Hematopoietic multipotent progenitor cell (in vitro differentiated cells): ENCODE results near the gene CYP4B1. TPM values are rescaled to one million over a fixed set of nuclear protein-coding genes. Genes with fewer than 3 reads are reported as not detected.
"Not testable (repeated sequence)": the region's sequence is repeated elsewhere in the genome, so short reads cannot be mapped to it uniquely, and the experiment has no call there.

Source experiments
- DNase-seq, 3 donors: peaks; one replicate each; pipeline ENCODE4 v3.0.0-alpha.2; 2011 to 2015; ENCODE audit warnings: low read depth in 2 of 3, low spot score in 2 of 3
- total RNA-seq: library from RNA; depleted of rRNA; stranded (reverse); fragments of >200 nt; gene quantifications from one replicate; pipeline ENCODE4 v1.2.3, GENCODE V29; 2012

CYP4B1 gene
- total RNA-seq, 1 donor = not detected

DNA sequence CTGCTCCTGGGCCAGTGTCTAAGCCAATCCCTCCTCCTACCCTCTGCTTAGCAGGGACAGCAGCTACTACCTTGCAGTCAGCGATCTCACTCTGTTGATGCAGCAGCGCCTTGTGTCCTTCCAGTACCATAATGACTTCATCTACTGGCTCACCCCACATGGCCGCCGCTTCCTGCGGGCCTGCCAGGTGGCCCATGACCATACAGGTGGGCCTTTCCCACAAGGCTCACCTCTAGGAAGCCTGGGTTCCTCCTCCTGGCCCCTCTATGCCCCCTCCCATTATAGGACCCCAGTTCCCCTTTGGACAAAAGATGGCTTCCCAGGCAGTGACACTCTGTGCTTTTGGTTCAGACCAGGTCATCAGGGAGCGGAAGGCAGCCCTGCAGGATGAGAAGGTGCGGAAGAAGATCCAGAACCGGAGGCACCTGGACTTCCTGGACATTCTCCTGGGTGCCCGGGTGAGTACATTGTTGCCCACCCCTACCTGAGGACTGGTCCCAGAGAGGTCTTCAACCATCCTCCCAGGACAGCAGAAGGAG is 15.1 kb downstream of the CYP4B1 start:
- DNase-seq = no peak

DNA sequence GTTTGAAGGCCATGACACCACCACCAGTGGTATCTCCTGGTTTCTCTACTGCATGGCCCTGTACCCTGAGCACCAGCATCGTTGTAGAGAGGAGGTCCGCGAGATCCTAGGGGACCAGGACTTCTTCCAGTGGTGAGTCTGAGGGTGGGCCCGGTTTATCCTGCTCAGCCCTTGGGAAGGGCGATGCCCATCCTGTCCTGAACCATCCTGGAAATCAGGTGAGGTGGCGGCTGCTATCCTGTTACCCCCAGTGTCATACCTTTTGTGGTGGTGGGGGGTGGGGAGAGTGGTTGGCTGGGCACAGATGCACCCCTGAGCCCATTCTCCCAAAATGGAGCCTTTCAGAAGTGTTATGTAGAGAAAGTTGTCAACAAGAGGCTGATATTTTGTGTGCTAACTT is 16.3 kb downstream of the CYP4B1 start:
- DNase-seq = no peak

GRCh38 chr1:46816930-46817329 is 18.1 kb downstream of the CYP4B1 start:
- no peak for DNase-seq

GRCh38 chr1:46817814-46818213 is 19.0 kb downstream of the CYP4B1 start:
- no peak for DNase-seq

DNA sequence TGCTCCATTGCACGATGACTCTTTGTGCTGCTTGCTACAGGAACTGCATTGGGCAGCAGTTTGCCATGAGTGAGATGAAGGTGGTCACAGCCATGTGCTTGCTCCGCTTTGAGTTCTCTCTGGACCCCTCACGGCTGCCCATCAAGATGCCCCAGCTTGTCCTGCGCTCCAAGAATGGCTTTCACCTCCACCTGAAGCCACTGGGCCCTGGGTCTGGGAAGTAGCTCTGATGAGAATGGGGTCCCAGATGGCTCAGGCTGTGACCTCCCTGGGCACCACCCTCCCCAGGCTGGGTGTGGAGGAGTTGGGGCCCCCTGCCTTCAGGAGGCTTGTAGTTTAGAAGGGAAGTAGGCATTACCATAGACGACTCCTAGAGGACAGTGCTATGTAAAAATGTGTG is 19.7 kb downstream of the CYP4B1 start:
- DNase-seq = no peak

DNA sequence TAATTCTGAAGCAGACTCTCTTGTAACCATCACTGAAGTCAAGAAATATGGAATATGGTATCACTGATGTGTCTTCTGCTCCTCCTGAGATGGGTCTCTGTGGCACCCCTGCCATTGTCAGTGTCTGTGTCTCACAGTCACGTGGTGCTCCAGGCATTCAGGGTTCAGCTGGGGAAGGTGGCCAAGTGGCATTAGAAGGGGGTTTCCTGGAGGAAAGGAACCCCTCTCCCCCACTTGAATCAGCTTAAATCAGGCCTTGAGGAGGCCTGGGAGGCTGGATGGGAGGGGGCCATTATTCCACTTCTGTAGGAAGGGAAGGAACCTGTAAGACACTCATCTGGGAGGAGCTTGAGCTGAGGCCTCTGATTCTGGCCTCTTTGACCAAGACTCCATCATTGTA is 20.5 kb downstream of the CYP4B1 start:
- DNase-seq = no peak

DNA sequence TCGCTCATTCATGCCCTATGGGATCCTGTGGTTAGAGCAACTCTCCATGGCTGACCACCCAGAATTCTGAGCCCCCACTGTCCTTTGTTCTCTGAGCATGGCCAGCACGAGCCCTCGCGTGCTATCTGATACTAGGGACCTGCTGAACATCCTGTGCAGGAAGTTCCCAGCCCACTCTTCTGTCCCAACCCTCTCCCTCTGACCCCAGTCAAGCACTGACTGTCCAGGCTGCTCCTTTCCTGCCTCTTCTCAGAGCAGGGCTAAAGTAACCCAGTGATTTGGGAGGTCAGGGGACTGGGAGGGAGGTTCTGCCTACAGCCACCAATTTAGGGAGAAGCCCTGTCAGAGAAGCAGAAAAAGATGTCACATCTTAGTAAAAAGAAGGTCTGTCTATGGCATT is 21.2 kb downstream of the CYP4B1 start:
- DNase-seq = no peak

GRCh38 chr1:46820560-46821060 is 21.8 kb downstream of the CYP4B1 start:
- DNase-seq = no peak

DNA sequence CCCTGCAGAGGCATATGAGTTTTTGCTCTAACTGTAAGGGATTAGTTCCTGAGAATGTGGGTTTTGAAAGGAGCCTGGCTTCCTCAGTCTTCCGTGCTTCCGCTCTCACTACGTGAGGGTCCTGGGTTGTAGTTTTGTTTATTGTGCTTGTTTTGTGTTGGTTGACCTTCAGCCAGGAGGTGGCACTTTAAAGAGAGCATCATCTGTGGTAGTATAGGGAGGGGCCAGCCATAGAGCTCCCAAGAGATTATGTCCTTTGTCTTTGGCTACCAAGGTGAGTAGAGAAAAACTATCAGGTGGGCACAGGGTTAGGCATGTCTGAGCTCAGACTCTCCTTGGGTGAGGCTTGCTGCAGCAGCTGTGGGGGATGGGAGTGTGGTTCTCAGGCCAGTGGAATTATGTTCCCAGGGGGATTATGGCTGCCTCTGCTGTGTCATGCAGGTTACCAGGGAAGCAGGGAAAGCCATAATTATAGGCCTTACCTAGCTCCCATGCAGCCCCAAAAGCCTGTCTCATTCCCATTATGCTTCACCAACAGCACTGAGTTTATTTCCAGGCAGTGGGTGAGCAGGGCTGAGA is 23.5 kb downstream of the CYP4B1 start:
- no peak for DNase-seq

GRCh38 chr1:46823151-46823550 is 24.3 kb downstream of the CYP4B1 start:
- DNase-seq = no peak

DNA sequence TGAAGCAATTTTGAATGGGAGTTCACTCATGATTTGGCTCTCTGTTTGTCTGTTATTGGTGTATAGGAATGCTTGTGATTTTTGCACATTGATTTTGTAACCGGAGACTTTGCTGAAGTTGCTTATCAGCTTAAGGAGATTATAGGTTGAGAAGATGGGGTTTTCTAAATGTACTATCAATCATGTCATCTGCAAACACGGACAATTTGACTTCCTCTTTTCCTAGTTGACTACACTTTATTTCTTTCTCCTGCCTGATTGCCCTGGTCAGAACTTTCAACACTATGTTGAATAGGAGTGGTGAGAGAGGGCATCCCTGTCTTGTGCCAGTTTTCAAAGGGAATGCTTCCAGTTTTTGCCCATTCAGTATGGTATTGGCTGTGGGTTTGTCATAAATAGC is 28.0 kb downstream of the CYP4B1 start:
- DNase-seq = not testable (repeated sequence)

DNA sequence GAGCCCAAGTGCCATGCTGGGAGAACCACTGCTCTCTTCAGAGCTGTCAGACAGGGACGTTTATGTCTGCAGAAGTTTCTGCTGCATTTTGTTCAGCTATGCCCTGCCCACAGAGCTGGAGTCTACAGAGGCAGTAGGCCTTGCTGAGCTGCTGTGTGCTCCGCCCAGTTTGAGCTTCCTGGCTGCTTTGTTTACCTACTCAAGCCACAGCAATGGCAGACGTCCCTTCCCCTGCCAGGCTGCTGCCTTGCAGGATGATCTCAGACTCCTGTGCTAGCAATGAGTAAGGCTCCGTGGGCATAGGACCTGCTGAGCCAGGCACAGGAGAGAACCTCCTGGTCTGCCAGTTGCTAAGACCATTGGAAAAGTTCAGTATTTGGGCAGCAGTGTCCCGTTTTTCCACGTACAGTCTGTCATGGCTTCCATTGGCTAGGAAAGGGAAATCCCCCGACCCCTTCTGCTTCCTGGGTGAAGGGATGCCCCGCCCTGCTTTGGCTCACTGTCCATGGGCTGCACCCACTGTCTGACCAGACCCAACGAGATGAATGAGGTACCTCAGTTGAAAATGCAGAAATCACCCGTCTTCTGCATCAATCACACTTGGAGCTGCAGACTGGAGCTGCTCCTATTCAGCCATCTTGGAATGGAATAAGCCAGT is 31.9 kb downstream of the CYP4B1 start:
- no peak for DNase-seq

GRCh38 chr1:46835469-46835868 is 36.6 kb downstream of the CYP4B1 start:
- DNase-seq = not testable (repeated sequence)

- not testable (repeated sequence) for DNase-seq
Observed at GRCh38 chr1:46846386-46846785, 47.5 kb downstream of the CYP4B1 start.

DNA sequence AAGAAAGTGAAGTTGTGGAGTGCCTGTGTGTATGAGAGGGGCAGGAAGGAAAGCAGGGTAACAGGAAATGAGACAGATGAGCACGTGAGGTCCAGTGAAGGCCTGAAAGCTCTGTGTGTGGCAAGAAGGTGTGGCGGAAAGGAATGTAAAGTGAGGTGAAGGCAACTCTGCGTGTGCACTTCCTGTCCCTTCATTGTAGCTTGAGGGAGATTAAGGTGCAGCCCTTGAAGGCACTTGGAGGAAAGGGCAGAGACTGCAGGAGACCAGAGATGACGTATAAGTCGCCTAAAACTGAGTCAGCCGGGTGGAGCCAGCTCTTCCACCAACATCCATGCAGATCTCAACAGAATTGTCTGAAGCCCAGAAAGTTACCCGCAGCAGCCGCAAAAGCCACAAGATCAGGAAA is 58.8 kb downstream of the CYP4B1 start:
- DNase-seq = not testable (repeated sequence)

DNA sequence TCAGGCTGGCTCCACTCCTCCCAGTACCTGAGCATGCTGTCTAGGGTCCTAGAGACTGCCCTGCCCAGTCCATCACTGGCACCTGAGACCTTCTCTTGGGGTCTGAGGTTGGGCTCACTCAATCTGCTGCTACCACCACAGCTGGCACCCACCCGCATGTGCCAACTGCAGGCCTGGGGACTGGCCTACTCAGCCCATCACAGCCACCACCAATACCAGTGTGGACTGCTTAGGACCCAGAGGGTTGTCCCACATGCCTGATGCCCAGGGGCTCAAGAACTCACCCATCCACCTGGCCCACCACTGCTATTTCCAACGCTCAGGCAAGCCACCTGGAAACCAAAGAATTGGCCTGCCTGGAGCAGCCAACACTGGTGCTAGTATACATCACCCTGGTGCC is 63.5 kb downstream of the CYP4B1 start:
- DNase-seq = no peak

Other genes with a start within 250 kb of the CYP4B1 start
- gene KNCN, start 247.4 kb upstream of the CYP4B1 start, total RNA-seq = not detected
- gene MKNK1, start 194.8 kb upstream of the CYP4B1 start, total RNA-seq = 17.2 TPM
- 17.5 TPM for gene MOB3C, start 182.2 kb upstream of the CYP4B1 start, total RNA-seq
- 24.5 TPM for gene ATPAF1, start 130.7 kb upstream of the CYP4B1 start, total RNA-seq
- gene TEX38, start 127.2 kb upstream of the CYP4B1 start, total RNA-seq = not detected
- 29.6 TPM for gene EFCAB14, start 79.9 kb upstream of the CYP4B1 start, total RNA-seq
- not detected for gene CYP4A11, start 142.4 kb downstream of the CYP4B1 start, total RNA-seq
- gene CYP4X1, start 224.6 kb downstream of the CYP4B1 start, total RNA-seq = not detected